Rectal smooth muscle tissue (tissue), 1 donor: ENCODE measurements around the gene ARHGAP26.

Experiments used
- H3K27ac ChIP-seq: one replicate; pipeline ENCODE4 v1.7.0; 2013; ENCODE audit warnings: low read depth, low read length, inconsistent platforms
- H3K27me3 ChIP-seq: one replicate; pipeline ENCODE4 v1.7.0; 2013; ENCODE audit warnings: low read length; ENCODE audit not compliant: control insufficient read depth, insufficient read depth
- H3K36me3 ChIP-seq: one replicate; pipeline ENCODE4 v1.7.0; 2013; ENCODE audit warnings: low read length; ENCODE audit not compliant: control insufficient read depth, insufficient read depth
- H3K4me1 ChIP-seq: one replicate; pipeline ENCODE4 v1.7.0; 2013; ENCODE audit warnings: low read length; ENCODE audit not compliant: control insufficient read depth, insufficient read depth
- H3K4me3 ChIP-seq: one replicate; pipeline ENCODE4 v1.7.0; 2013; ENCODE audit warnings: low read length
- H3K9ac ChIP-seq: one replicate; pipeline ENCODE4 v1.7.0; 2013; ENCODE audit warnings: low read length

ARHGAP26 gene

GRCh38 chr5:143262393-143263174 lies 492.4 kb downstream of the ARHGAP26 start:
- H3K36me3 ChIP-seq = no peaks in the 10 kb centered on the region
- H3K4me1 ChIP-seq = no peaks in the 10 kb centered on the region
- H3K9ac ChIP-seq = no peak overlapping the region
- no peak overlapping the region for H3K27ac ChIP-seq
- no peaks in the 10 kb centered on the region for H3K27me3 ChIP-seq
- H3K4me3 ChIP-seq = no peak overlapping the region

GRCh38 chr5:143263272-143263810 lies 493.2 kb downstream of the ARHGAP26 start:
- H3K9ac ChIP-seq = no peak overlapping the region
- no peak overlapping the region for H3K4me3 ChIP-seq
- H3K36me3 ChIP-seq = no peaks in the 10 kb centered on the region
- no peaks in the 10 kb centered on the region for H3K27me3 ChIP-seq
- H3K4me1 ChIP-seq = no peaks in the 10 kb centered on the region
- H3K27ac ChIP-seq = no peak overlapping the region

GRCh38 chr5:143265995-143266394 lies 495.8 kb downstream of the ARHGAP26 start:
- Histone ChIP-seq H3K4me3 (no peak overlapping the region), H3K27ac (no peak overlapping the region), H3K4me1 (no peaks in the 10 kb centered on the region), H3K36me3 (no peaks in the 10 kb centered on the region), H3K9ac (no peak overlapping the region), H3K27me3 (no peaks in the 10 kb centered on the region)

- H3K9ac ChIP-seq = no peak overlapping the region
- H3K27me3 ChIP-seq = no peaks in the 10 kb centered on the region
- H3K27ac ChIP-seq = no peak overlapping the region
- no peaks in the 10 kb centered on the region for H3K36me3 ChIP-seq
- H3K4me3 ChIP-seq = no peak overlapping the region
- H3K4me1 ChIP-seq = no peaks in the 10 kb centered on the region
Observed at GRCh38 chr5:143267186-143267585, 497.0 kb downstream of the ARHGAP26 start.

GRCh38 chr5:143268388-143268787 lies 498.2 kb downstream of the ARHGAP26 start:
- H3K27me3 ChIP-seq = no peaks in the 10 kb centered on the region
- H3K4me1 ChIP-seq = no peaks in the 10 kb centered on the region
- H3K4me3 ChIP-seq = no peak overlapping the region
- H3K9ac ChIP-seq = no peak overlapping the region
- no peak overlapping the region for H3K27ac ChIP-seq
- no peaks in the 10 kb centered on the region for H3K36me3 ChIP-seq

GRCh38 chr5:143271431-143271830 lies 501.3 kb downstream of the ARHGAP26 start:
- Histone ChIP-seq H3K4me3 (no peak overlapping the region), H3K27me3 (no peaks in the 10 kb centered on the region), H3K36me3 (no peaks in the 10 kb centered on the region), H3K4me1 (no peaks in the 10 kb centered on the region), H3K27ac (no peak overlapping the region), H3K9ac (no peak overlapping the region)

- no peak overlapping the region for H3K9ac ChIP-seq
- H3K4me1 ChIP-seq = no peaks in the 10 kb centered on the region
- no peak overlapping the region for H3K27ac ChIP-seq
- H3K36me3 ChIP-seq = no peaks in the 10 kb centered on the region
- no peak overlapping the region for H3K4me3 ChIP-seq
- H3K27me3 ChIP-seq = no peaks in the 10 kb centered on the region
Observed at GRCh38 chr5:143274952-143275351, 504.8 kb downstream of the ARHGAP26 start.

- H3K36me3 ChIP-seq = no peaks in the 10 kb centered on the region
- no peak overlapping the region for H3K4me3 ChIP-seq
- H3K27ac ChIP-seq = no peak overlapping the region
Observed at GRCh38 chr5:143275512-143276363, 505.6 kb downstream of the ARHGAP26 start.

GRCh38 chr5:143277536-143277935 lies 507.4 kb downstream of the ARHGAP26 start:
- Histone ChIP-seq H3K27me3 (no peaks in the 10 kb centered on the region), H3K27ac (no peak overlapping the region), H3K4me1 (no peaks in the 10 kb centered on the region), H3K4me3 (no peak overlapping the region), H3K36me3 (no peaks in the 10 kb centered on the region), H3K9ac (no peak overlapping the region)

More at GRCh38 chr5:143275512-143276363, 505.6 kb downstream of the ARHGAP26 start:
- Histone ChIP-seq H3K4me1 (no peaks in the 10 kb centered on the region), H3K9ac (no peak overlapping the region), H3K27me3 (no peaks in the 10 kb centered on the region)
